Activated CD4-positive, CD25-positive, alpha-beta regulatory T cell treated with anti-CD3 and anti-CD28 coated beads, Interleukin-2, amount 50 U/mL, for 72 hours (primary cell): Measurements from ENCODE around the gene CPLANE2.
"Not testable (repeated sequence)": the region's sequence is repeated elsewhere in the genome, so short reads cannot be mapped to it uniquely, and the experiment has no call there.

ENCODE experiments used
- DNase-seq: peaks from one replicate; pipeline ENCODE4 v3.0.0; 2021

CPLANE2 gene

GRCh38 chr1:16236511-16237342 lies at the start of gene CPLANE2:
TSS of gene CPLANE2 (minus strand) at chr1:16237183. CDS start at chr1:16236742, 441 bp downstream.
- DNase-seq = peak; percentile 97

- DNase-seq = no peak
Measured at GRCh38 chr1:16286122-16286521, 49.1 kb upstream of the CPLANE2 start.

- no peak for DNase-seq
Measured at GRCh38 chr1:16281765-16282164, 44.8 kb upstream of the CPLANE2 start.

GRCh38 chr1:16279186-16279585 lies 42.2 kb upstream of the CPLANE2 start:
- no peak for DNase-seq

- no peak for DNase-seq
Measured at GRCh38 chr1:16276302-16277030, 39.5 kb upstream of the CPLANE2 start.

GRCh38 chr1:16275591-16275990 lies 38.6 kb upstream of the CPLANE2 start:
- DNase-seq = no peak

GRCh38 chr1:16267690-16268180 lies 30.8 kb upstream of the CPLANE2 start:
- DNase-seq = no peak

- no peak for DNase-seq
Measured at GRCh38 chr1:16266411-16267118, 29.6 kb upstream of the CPLANE2 start.

GRCh38 chr1:16262067-16262466 lies 25.1 kb upstream of the CPLANE2 start:
- DNase-seq = no peak

- no peak for DNase-seq
Measured at GRCh38 chr1:16260814-16261213, 23.8 kb upstream of the CPLANE2 start.

- DNase-seq = no peak
Measured at GRCh38 chr1:16258591-16259135, 21.7 kb upstream of the CPLANE2 start.

- DNase-seq = no peak
Measured at GRCh38 chr1:16257968-16258367, 21.0 kb upstream of the CPLANE2 start.

GRCh38 chr1:16257556-16257955 lies 20.6 kb upstream of the CPLANE2 start:
- DNase-seq = not testable (repeated sequence)

- DNase-seq = no peak
Measured at GRCh38 chr1:16256478-16256877, 19.5 kb upstream of the CPLANE2 start.

GRCh38 chr1:16254263-16254928 lies 17.4 kb upstream of the CPLANE2 start:
- no peak for DNase-seq

- no peak for DNase-seq
Measured at GRCh38 chr1:16253332-16253922, 16.4 kb upstream of the CPLANE2 start.

GRCh38 chr1:16252912-16253311 lies 15.9 kb upstream of the CPLANE2 start:
- DNase-seq = no peak

GRCh38 chr1:16251381-16251780 lies 14.4 kb upstream of the CPLANE2 start:
- DNase-seq = no peak

- no peak for DNase-seq
Measured at GRCh38 chr1:16250524-16251251, 13.7 kb upstream of the CPLANE2 start.

GRCh38 chr1:16249596-16250241 lies 12.7 kb upstream of the CPLANE2 start:
- DNase-seq = no peak
